ENCODE data around the gene COLEC11.

The COLEC11 gene

GRCh38 chr2:3639653-3640052, 44.7 kb downstream of the COLEC11 start:
- no peak for TF ChIP-seq CTCF (IDR thresholded peaks at IDR 0.05; ENCODE audit: low read depth, low read length)
- no peak overlapping the region for H3K4me3 ChIP-seq (replicated peaks in 1 of 2; ENCODE audit: low read depth in 2 of 2, low read length in 2 of 2)
- no peak for DNase-seq (ENCODE audit: low read depth in 2 of 2)

- DNase-seq (ENCODE audit: low read depth in 2 of 2) = no peak
- no peak overlapping the region for H3K4me3 ChIP-seq (replicated peaks in 1 of 2; ENCODE audit: low read depth in 2 of 2, low read length in 2 of 2)
- no peak for TF ChIP-seq CTCF (IDR thresholded peaks at IDR 0.05; ENCODE audit: low read depth, low read length)
These were observed 46.3 kb downstream of the COLEC11 start for GRCh38 chr2:3641181-3641580.

- no peak overlapping the region for H3K4me3 ChIP-seq (replicated peaks in 1 of 2; ENCODE audit: low read depth in 2 of 2, low read length in 2 of 2)
- no peak for TF ChIP-seq CTCF (IDR thresholded peaks at IDR 0.05; ENCODE audit: low read depth, low read length)
- peak; percentile 35 to 50 for DNase-seq (ENCODE audit: low read depth in 2 of 2)
These were observed 47.0 kb downstream of the COLEC11 start for GRCh38 chr2:3641841-3642421.

- TF ChIP-seq CTCF (IDR thresholded peaks at IDR 0.05; ENCODE audit: low read depth, low read length) = no peak
- DNase-seq (ENCODE audit: low read depth in 2 of 2) = no peak
These were observed 47.8 kb downstream of the COLEC11 start for GRCh38 chr2:3642521-3643215.

GRCh38 chr2:3643371-3644245, 48.7 kb downstream of the COLEC11 start:
- no peak overlapping the region for H3K4me3 ChIP-seq (replicated peaks in 1 of 2; ENCODE audit: low read depth in 2 of 2, low read length in 2 of 2)
- DNase-seq (ENCODE audit: low read depth in 2 of 2) = no peak
- no peak for TF ChIP-seq CTCF (IDR thresholded peaks at IDR 0.05; ENCODE audit: low read depth, low read length)

More at GRCh38 chr2:3642521-3643215, 47.8 kb downstream of the COLEC11 start:
- H3K4me3 ChIP-seq (replicated peaks in 1 of 2; ENCODE audit: low read depth in 2 of 2, low read length in 2 of 2) = no peak overlapping the region

- TF ChIP-seq CTCF (IDR thresholded peaks at IDR 0.05; ENCODE audit: low read depth, low read length) = no peak
- H3K4me3 ChIP-seq (replicated peaks in 1 of 2; ENCODE audit: low read depth in 2 of 2, low read length in 2 of 2) = no peak overlapping the region
These were observed 49.3 kb downstream of the COLEC11 start for GRCh38 chr2:3644246-3644525.

More at GRCh38 chr2:3644246-3644525, 49.3 kb downstream of the COLEC11 start:
- DNase-seq (ENCODE audit: low read depth in 2 of 2) = no peak

All from cardiac fibroblast (primary cell).